IPS DF 4.7 (cell line): Measurements from ENCODE around the gene MSH4.
"Not testable (repeated sequence)": the region's sequence is repeated elsewhere in the genome, so short reads cannot be mapped to it uniquely, and the experiment has no call there.

Experiments used
- DNase-seq: peaks from one replicate; pipeline ENCODE4 v3.0.0-alpha.2; 2013; ENCODE audit warnings: low spot score; ENCODE audit errors: extremely low read depth

The MSH4 gene

GRCh38 chr1:75796376-75797272 is at the start of gene MSH4:
MSH4 (plus strand) TSS chr1:75796882; CDS start chr1:75796986, 104 bp downstream.
- no peak for DNase-seq

GRCh38 chr1:75757210-75757609 is 39.5 kb upstream of the MSH4 start:
- not testable (repeated sequence) for DNase-seq

GRCh38 chr1:75758543-75758942 is 38.1 kb upstream of the MSH4 start:
- not testable (repeated sequence) for DNase-seq

- DNase-seq, result no peak
Measured at GRCh38 chr1:75764057-75764655, 32.5 kb upstream of the MSH4 start.

- DNase-seq, result no peak
Measured at GRCh38 chr1:75765697-75766355, 30.9 kb upstream of the MSH4 start.

- DNase-seq, result no peak
Measured at GRCh38 chr1:75768016-75768415, 28.7 kb upstream of the MSH4 start.

- no peak for DNase-seq
Measured at GRCh38 chr1:75770761-75771160, 25.9 kb upstream of the MSH4 start.

GRCh38 chr1:75771978-75772377 is 24.7 kb upstream of the MSH4 start:
- DNase-seq, result no peak

GRCh38 chr1:75777812-75778211 is 18.9 kb upstream of the MSH4 start:
- not testable (repeated sequence) for DNase-seq

GRCh38 chr1:75778694-75779093 is 18.0 kb upstream of the MSH4 start:
- not testable (repeated sequence) for DNase-seq

GRCh38 chr1:75780183-75780582 is 16.5 kb upstream of the MSH4 start:
- not testable (repeated sequence) for DNase-seq

GRCh38 chr1:75783920-75784319 is 12.8 kb upstream of the MSH4 start:
- not testable (repeated sequence) for DNase-seq

- no peak for DNase-seq
Measured at GRCh38 chr1:75785320-75785982, 11.2 kb upstream of the MSH4 start.

GRCh38 chr1:75785983-75786853 is 10.5 kb upstream of the MSH4 start, which contains the start of gene RABGGTB:
RABGGTB (plus strand) TSS chr1:75786256; CDS start chr1:75786272, 16 bp downstream.
- DNase-seq, result peak; percentile 87

GRCh38 chr1:75786901-75787493 is 9.7 kb upstream of the MSH4 start:
- DNase-seq, result no peak

GRCh38 chr1:75787524-75787923 is 9.2 kb upstream of the MSH4 start:
- no peak for DNase-seq

- DNase-seq, result no peak
Measured at GRCh38 chr1:75789988-75790387, 6.7 kb upstream of the MSH4 start.

GRCh38 chr1:75791022-75791421 is 5.7 kb upstream of the MSH4 start:
- DNase-seq, result no peak

GRCh38 chr1:75792091-75792490 is 4.6 kb upstream of the MSH4 start:
- no peak for DNase-seq

GRCh38 chr1:75794382-75794781 is 2.3 kb upstream of the MSH4 start:
- DNase-seq, result no peak
